ENCODE data around the gene THADA.

Gene THADA

DNA sequence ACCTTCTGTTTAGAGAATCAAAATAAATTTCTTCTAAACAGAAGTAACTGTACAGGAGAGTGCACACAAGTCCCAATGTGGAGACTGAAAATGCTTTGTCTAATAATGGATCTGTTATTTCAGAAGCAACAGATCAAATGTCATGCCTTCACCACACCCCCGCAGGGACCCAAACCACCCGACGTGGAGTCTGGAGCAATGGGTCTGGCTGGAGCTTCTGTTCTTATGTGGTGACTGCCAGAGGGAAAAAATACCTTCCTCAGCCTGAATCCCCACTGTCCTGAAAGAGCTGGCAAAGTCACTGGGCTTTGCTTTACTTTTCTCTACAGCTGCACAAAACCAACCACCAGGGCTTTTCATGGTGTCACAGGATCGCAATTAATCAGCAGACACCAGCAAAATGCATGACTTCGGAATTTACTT lies 250.4 kb downstream of the THADA start:
- Histone ChIP-seq H3K9me2 (replicated peaks; ENCODE audit: insufficient read depth, low read length) (no peaks in the 10 kb centered on the region), H3K27ac (ENCODE audit: low read depth, low read length) (no peak overlapping the region), H3K36me3 (ENCODE audit: low read length) (no peaks in the 10 kb centered on the region), H3K27me3 (ENCODE audit: low read length) (no peaks in the 10 kb centered on the region), H2AFZ (ENCODE audit: low read depth, low read length, severe bottlenecking) (no peak overlapping the region), H4K20me1 (ENCODE audit: low read depth, low read length) (no peaks in the 10 kb centered on the region), H3K9ac (ENCODE audit: low read length) (no peak overlapping the region), H3K4me3 (ENCODE audit: insufficient read depth, low read length, poor library complexity, severe bottlenecking) (no peak overlapping the region), H3K9me3 (ENCODE audit: insufficient read depth, low read length) (no peaks in the 10 kb centered on the region), H3K4me2 (ENCODE audit: low read depth, low read length, poor library complexity, severe bottlenecking) (no peak overlapping the region), H3K79me2 (ENCODE audit: insufficient read depth, low read length) (no peaks in the 10 kb centered on the region), H3F3A (ENCODE audit: insufficient read depth) (no peaks in the 10 kb centered on the region)
- TF ChIP-seq CTCF (IDR thresholded peaks at IDR 0.05; ENCODE audit: insufficient read depth, low read length, poor library complexity, severe bottlenecking) (no peak), EZH2phosphoT487 (conservative IDR thresholded peaks at IDR 0.05; ENCODE audit: low read length) (no peak)

DNA sequence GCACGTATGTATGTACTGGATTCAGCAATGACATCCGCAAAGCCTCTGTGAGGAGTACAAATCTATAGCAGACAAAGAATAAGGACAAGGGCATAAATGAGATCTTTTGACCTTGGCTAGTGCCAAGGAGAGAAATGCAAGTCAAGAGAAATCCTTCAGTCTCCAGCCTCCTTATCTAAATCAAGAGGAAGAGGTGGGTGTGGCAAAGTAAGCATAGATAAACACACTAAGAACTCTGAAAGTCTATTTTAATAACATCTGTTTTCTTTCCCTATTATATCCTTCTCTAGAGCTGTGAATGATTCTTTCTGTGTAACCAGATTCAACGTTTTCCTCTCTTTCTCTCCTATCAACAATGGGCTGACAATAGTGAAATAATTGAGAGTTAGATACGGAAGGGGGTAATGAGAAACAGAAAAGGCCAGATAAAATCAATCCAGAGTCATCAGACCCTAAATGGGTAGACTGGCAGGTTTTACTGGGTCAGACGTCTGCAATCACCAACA lies 250.9 kb downstream of the THADA start:
- Histone ChIP-seq H3K27ac (ENCODE audit: low read depth, low read length) (no peak overlapping the region), H3F3A (ENCODE audit: insufficient read depth) (no peaks in the 10 kb centered on the region), H4K20me1 (ENCODE audit: low read depth, low read length) (no peaks in the 10 kb centered on the region), H3K9ac (ENCODE audit: low read length) (no peak overlapping the region), H3K27me3 (ENCODE audit: low read length) (no peaks in the 10 kb centered on the region), H3K79me2 (ENCODE audit: insufficient read depth, low read length) (no peaks in the 10 kb centered on the region), H3K9me2 (replicated peaks; ENCODE audit: insufficient read depth, low read length) (no peaks in the 10 kb centered on the region), H2AFZ (ENCODE audit: low read depth, low read length, severe bottlenecking) (no peak overlapping the region), H3K9me3 (ENCODE audit: insufficient read depth, low read length) (no peaks in the 10 kb centered on the region), H3K36me3 (ENCODE audit: low read length) (no peaks in the 10 kb centered on the region), H3K4me2 (ENCODE audit: low read depth, low read length, poor library complexity, severe bottlenecking) (no peak overlapping the region), H3K4me3 (ENCODE audit: insufficient read depth, low read length, poor library complexity, severe bottlenecking) (no peak overlapping the region)
- no peak for TF ChIP-seq CTCF (IDR thresholded peaks at IDR 0.05; ENCODE audit: insufficient read depth, low read length, poor library complexity, severe bottlenecking)
- no peak for TF ChIP-seq EZH2phosphoT487 (conservative IDR thresholded peaks at IDR 0.05; ENCODE audit: low read length)

- Histone ChIP-seq H3K27ac (ENCODE audit: low read depth, low read length) (no peak overlapping the region), H3K9ac (ENCODE audit: low read length) (no peak overlapping the region), H3K4me2 (ENCODE audit: low read depth, low read length, poor library complexity, severe bottlenecking) (no peak overlapping the region), H3K36me3 (ENCODE audit: low read length) (no peaks in the 10 kb centered on the region), H3K4me3 (ENCODE audit: insufficient read depth, low read length, poor library complexity, severe bottlenecking) (no peak overlapping the region), H4K20me1 (ENCODE audit: low read depth, low read length) (no peaks in the 10 kb centered on the region), H3K9me2 (replicated peaks; ENCODE audit: insufficient read depth, low read length) (no peaks in the 10 kb centered on the region), H3F3A (ENCODE audit: insufficient read depth) (no peaks in the 10 kb centered on the region), H3K79me2 (ENCODE audit: insufficient read depth, low read length) (no peaks in the 10 kb centered on the region), H2AFZ (ENCODE audit: low read depth, low read length, severe bottlenecking) (no peak overlapping the region), H3K27me3 (ENCODE audit: low read length) (no peaks in the 10 kb centered on the region), H3K9me3 (ENCODE audit: insufficient read depth, low read length) (no peaks in the 10 kb centered on the region)
- TF ChIP-seq CTCF (IDR thresholded peaks at IDR 0.05; ENCODE audit: insufficient read depth, low read length, poor library complexity, severe bottlenecking) (no peak), EZH2phosphoT487 (conservative IDR thresholded peaks at IDR 0.05; ENCODE audit: low read length) (no peak)
Measured at GRCh38 chr2:43343573-43344304, 252.1 kb downstream of the THADA start.
